ENCODE measurements around the gene AVEN. TPM values are rescaled to one million over a fixed set of nuclear protein-coding genes. Genes with fewer than 3 reads are reported as not detected.
A peak's percentile ranks its signal among the peaks of the same experiment; 100 is the strongest.

Gene AVEN
- total and polyA plus RNA-seq, 9 of the 15 experiments (the other 6 are each of a cell fraction or from before 2014, with no cell fraction given) = 1.5 to 6.4 (median 4.7) TPM

DNA sequence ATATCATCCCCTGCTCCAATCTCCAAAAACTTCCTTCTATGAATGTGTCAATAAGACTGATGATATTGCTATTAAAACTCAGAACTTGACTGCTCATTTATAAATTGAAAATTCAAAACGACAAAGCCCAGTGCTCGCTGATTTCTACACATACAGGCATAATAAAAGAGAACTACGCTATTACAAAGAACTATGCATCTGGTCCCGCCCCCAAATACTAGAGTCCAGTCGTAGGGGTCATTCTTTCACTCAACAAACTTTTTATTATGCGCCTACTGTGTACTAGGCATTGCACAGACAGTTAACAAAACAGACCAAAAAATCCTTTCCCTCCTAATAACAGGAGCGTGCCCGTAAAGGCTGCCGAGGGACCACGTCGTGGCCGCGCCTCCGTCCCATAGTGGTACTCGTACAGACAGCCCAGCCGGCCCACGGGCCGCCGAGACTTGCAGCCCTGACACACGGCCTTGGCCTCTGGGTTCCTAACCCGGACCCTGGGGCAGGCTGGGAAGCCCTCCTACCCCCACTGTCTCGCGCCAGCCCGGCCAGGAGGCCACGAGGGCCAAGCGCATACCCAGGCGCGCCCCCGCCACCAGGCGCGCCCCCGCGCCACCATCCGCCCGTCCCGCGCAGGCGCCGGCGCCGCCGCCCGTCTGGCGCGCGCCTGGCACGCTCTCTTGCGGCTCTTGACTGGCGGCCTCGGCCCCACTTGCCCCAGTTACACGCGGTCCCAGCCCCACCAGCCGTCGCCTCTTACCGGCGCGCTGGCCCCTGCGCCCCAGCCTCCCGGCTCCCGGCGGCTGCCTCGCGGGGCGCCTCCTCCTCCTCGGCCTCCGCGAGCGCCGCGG, 757 bp downstream of the AVEN start (continued):
- peak; percentile 89 to 96 for TF ChIP-seq E2F6 (IDR thresholded peaks at IDR 0.05; ENCODE audit: borderline replicate concordance in 1 of 2, extremely low read depth in 1 of 2, insufficient read depth in 1 of 2, insufficient read length in 1 of 2, low read depth in 1 of 2, low read length in 1 of 2, poor library complexity in 1 of 2, severe bottlenecking in 1 of 2)
- TF ChIP-seq ZFP1 (CRISPR knock-in tag; IDR thresholded peaks at IDR 0.05) = no peak
- TF ChIP-seq NR2C2 (CRISPR knock-in tag; IDR thresholded peaks at IDR 0.05) = peak; percentile 16; the same call in 1 of the 2 replicates
- TF ChIP-seq NR2C2 (tag; IDR thresholded peaks at IDR 0.05) = 0 out of 2 replicates have a peak, but pooled peaks have one; percentile 31
- peak in 1 of 2 experiments; percentile 80; a peak in 1 of 4 replicates for TF ChIP-seq TEAD1 (CRISPR knock-in tag; IDR thresholded peaks at IDR 0.05)
- 0 out of 2 replicates have a peak, but pooled peaks have one; percentile 36 for TF ChIP-seq ZNF175 (CRISPR knock-in tag; IDR thresholded peaks at IDR 0.05; ENCODE audit: low read depth)
- TF ChIP-seq ZSCAN32 (CRISPR knock-in tag; IDR thresholded peaks at IDR 0.05) = no peak
- no peak for TF ChIP-seq CHD2 (IDR thresholded peaks at IDR 0.05; ENCODE audit: low read depth, low read length)
- no peak for TF ChIP-seq ZNF140 (CRISPR knock-in tag; IDR thresholded peaks at IDR 0.05)
- TF ChIP-seq NR3C1 (CRISPR knock-in tag; IDR thresholded peaks at IDR 0.05) = peak; percentile 90
- no peak for TF ChIP-seq CBX5 (IDR thresholded peaks at IDR 0.05; ENCODE audit: borderline replicate concordance, low read depth)
- TF ChIP-seq, protein P1, sequence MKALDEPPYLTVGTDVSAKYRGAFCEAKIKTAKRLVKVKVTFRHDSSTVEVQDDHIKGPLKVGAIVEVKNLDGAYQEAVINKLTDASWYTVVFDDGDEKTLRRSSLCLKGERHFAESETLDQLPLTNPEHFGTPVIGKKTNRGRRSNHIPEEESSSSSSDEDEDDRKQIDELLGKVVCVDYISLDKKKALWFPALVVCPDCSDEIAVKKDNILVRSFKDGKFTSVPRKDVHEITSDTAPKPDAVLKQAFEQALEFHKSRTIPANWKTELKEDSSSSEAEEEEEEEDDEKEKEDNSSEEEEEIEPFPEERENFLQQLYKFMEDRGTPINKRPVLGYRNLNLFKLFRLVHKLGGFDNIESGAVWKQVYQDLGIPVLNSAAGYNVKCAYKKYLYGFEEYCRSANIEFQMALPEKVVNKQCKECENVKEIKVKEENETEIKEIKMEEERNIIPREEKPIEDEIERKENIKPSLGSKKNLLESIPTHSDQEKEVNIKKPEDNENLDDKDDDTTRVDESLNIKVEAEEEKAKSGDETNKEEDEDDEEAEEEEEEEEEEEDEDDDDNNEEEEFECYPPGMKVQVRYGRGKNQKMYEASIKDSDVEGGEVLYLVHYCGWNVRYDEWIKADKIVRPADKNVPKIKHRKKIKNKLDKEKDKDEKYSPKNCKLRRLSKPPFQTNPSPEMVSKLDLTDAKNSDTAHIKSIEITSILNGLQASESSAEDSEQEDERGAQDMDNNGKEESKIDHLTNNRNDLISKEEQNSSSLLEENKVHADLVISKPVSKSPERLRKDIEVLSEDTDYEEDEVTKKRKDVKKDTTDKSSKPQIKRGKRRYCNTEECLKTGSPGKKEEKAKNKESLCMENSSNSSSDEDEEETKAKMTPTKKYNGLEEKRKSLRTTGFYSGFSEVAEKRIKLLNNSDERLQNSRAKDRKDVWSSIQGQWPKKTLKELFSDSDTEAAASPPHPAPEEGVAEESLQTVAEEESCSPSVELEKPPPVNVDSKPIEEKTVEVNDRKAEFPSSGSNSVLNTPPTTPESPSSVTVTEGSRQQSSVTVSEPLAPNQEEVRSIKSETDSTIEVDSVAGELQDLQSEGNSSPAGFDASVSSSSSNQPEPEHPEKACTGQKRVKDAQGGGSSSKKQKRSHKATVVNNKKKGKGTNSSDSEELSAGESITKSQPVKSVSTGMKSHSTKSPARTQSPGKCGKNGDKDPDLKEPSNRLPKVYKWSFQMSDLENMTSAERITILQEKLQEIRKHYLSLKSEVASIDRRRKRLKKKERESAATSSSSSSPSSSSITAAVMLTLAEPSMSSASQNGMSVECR (CRISPR knock-in tag; IDR thresholded peaks at IDR 0.05) = peak; percentile 48; the same call in 1 of the 2 replicates
- no peak for TF ChIP-seq ZNF143 (CRISPR knock-in tag; IDR thresholded peaks at IDR 0.05)
- peak; percentile 85; the same call in 1 of the 2 replicates for TF ChIP-seq FOXP1 (CRISPR knock-in tag; IDR thresholded peaks at IDR 0.05)
- TF ChIP-seq RUNX1 (IDR thresholded peaks at IDR 0.05; ENCODE audit: low read depth) = no peak
- TF ChIP-seq SRSF1 (IDR thresholded peaks at IDR 0.05; ENCODE audit: low read depth, low read length) = no peak
- no peak for TF ChIP-seq ETV5 (CRISPR knock-in tag; IDR thresholded peaks at IDR 0.05; ENCODE audit: low read depth)
- TF ChIP-seq POLR2G (IDR thresholded peaks at IDR 0.05; ENCODE audit: low read depth, low read length) = peak; percentile 89
- TF ChIP-seq TARDBP (IDR thresholded peaks at IDR 0.05) = no peak
- no peak for TF ChIP-seq CREB1 (IDR thresholded peaks at IDR 0.05)
- 0 out of 2 replicates have a peak, but pooled peaks have one; percentile 24 for TF ChIP-seq CREB1 (CRISPR knock-in tag; IDR thresholded peaks at IDR 0.05)
- no peak for TF ChIP-seq MLLT1 (IDR thresholded peaks at IDR 0.05)
